HG02852 (cell line): ENCODE results near the gene SLC25A48.

Experiments
- ATAC-seq: cut with Tn5 transposase; IDR thresholded peaks from one replicate; pipeline ENCODE4 v1.9.1; 2021; ENCODE audit warnings: mild to moderate bottlenecking, moderate library complexity; ENCODE audit not compliant: unreplicated experiment

SLC25A48 gene

GRCh38 chr5:135834639-135835529 lies at the start of gene SLC25A48:
TSS of gene SLC25A48 (plus strand) at chr5:135834663. CDS start at chr5:135834848, 185 bp downstream.
- ATAC-seq = no peak

GRCh38 chr5:135800656-135801055 lies 33.8 kb upstream of the SLC25A48 start:
- ATAC-seq = no peak

- ATAC-seq = no peak
Measured at GRCh38 chr5:135810188-135810943, 24.1 kb upstream of the SLC25A48 start.

- no peak for ATAC-seq
Measured at GRCh38 chr5:135811007-135811406, 23.5 kb upstream of the SLC25A48 start.

GRCh38 chr5:135813758-135814157 lies 20.7 kb upstream of the SLC25A48 start:
- ATAC-seq = no peak

GRCh38 chr5:135814316-135814715 lies 20.1 kb upstream of the SLC25A48 start:
- no peak for ATAC-seq

- no peak for ATAC-seq
Measured at GRCh38 chr5:135814812-135815211, 19.7 kb upstream of the SLC25A48 start.

- ATAC-seq = no peak
Measured at GRCh38 chr5:135821061-135821801, 13.2 kb upstream of the SLC25A48 start.

GRCh38 chr5:135821802-135822201 lies 12.7 kb upstream of the SLC25A48 start:
- no peak for ATAC-seq

GRCh38 chr5:135822286-135822685 lies 12.2 kb upstream of the SLC25A48 start:
- no peak for ATAC-seq

- ATAC-seq = no peak
Measured at GRCh38 chr5:135822959-135823358, 11.5 kb upstream of the SLC25A48 start.

- ATAC-seq = no peak
Measured at GRCh38 chr5:135823881-135824280, 10.6 kb upstream of the SLC25A48 start.

GRCh38 chr5:135824541-135825041 lies 9.9 kb upstream of the SLC25A48 start:
- ATAC-seq = no peak

GRCh38 chr5:135825373-135826220 lies 8.9 kb upstream of the SLC25A48 start:
- ATAC-seq = no peak

- no peak for ATAC-seq
Measured at GRCh38 chr5:135826221-135826525, 8.3 kb upstream of the SLC25A48 start.

- ATAC-seq = no peak
Measured at GRCh38 chr5:135826994-135827671, 7.3 kb upstream of the SLC25A48 start.

- ATAC-seq = no peak
Measured at GRCh38 chr5:135827965-135828781, 6.3 kb upstream of the SLC25A48 start.

GRCh38 chr5:135828782-135829127 lies 5.7 kb upstream of the SLC25A48 start:
- no peak for ATAC-seq

- no peak for ATAC-seq
Measured at GRCh38 chr5:135829179-135829578, 5.3 kb upstream of the SLC25A48 start.
